T-helper 22 cell (primary cell): ENCODE data around the gene MAN1A2.
"Not testable (repeated sequence)": the region's sequence is repeated elsewhere in the genome, so short reads cannot be mapped to it uniquely, and the experiment has no call there.

ENCODE experiments used
- DNase-seq: peaks from one replicate; pipeline ENCODE4 v3.0.0-alpha.2; 2020; ENCODE audit warnings: low read depth

Gene MAN1A2

DNA sequence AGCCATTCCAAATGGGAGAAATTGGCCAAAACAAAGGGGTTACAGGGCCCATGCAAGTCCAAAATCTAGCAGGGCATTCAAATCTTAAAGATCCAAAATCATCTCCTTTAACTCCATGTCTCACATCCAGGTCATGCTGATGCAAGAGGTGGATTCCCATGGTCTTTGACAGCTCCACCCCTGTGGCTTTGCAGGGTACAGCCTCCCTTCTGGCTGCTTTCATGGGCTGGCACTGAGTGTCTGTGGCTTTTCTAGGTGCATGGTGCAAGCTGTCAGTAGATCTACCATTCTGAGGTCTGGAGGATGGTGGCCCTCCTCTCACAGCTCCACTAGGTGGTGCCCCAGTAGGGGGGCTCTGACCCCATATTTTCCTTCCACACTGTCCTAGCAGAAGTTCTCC is 191.2 kb downstream of the MAN1A2 start:
- not testable (repeated sequence) for DNase-seq

GRCh38 chr1:117559139-117559538 is 191.9 kb downstream of the MAN1A2 start:
- DNase-seq: no peak

GRCh38 chr1:117559985-117560384 is 192.7 kb downstream of the MAN1A2 start:
- no peak for DNase-seq

DNA sequence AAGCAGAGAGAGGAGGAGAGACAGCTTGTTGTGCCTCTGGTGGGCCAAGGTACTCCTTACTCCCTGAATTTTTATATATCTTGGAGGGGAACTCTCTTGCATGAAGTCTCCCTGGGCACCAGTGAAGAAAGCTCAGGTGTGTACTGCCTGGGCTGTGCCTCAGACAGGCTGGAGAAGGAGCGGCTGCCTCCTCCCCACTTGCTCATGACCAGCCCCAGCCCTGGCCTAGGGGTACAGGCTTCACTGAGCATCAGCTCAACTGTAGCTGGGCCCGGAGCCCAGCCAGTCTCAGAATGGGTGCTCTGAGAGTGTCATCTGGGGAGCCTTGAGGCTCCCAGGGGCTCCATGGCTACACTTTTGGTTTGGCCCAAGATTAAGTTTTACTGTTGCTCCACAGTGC is 193.8 kb downstream of the MAN1A2 start:
- no peak for DNase-seq

- DNase-seq: no peak
Measured at GRCh38 chr1:117561551-117561950, 194.3 kb downstream of the MAN1A2 start.

DNA sequence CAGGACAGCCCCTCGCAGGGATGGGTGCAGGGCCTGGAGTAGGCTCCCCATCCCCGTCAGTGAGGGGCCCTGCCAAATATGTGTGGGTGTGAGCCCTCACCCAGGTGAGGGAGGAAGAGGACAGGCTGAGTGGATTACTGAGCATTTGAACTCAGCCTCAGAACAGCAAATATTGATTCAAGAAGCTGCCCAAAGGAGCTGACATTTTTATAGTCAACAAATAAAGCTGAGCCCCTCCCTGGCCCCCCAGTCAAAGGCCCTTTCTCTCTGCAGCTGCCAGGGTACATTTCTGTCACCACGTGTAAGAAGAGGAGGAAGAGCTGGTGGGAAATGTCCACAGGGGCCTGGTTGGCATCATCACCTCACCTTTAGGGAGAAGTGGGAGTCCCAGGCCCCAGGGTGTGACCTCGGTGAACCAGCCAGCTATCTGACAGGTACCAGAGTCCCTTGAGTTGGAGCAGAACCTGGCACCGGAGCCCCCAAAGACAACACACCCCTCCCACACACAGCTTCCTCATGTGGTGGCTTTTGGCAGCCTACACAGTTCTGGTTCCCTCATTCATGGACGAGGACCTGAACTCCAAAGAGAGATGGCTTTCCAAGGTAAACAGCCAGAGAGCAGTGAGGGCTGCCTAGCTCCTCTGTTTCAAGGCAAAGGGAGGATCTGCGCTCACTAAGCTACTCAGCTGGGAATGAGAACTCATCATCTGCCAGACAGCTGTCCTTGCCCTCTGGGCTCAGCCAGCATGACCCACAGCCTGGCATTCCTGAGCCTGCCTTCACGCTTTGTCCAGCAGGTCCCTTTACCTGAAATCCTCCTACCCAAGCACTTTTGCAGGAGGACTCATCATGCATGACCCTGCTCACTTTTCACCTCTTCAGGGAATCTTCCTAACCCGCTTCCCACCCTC is 195.6 kb downstream of the MAN1A2 start:
- DNase-seq: no peak

GRCh38 chr1:117563492-117563875 is 196.2 kb downstream of the MAN1A2 start:
- no peak for DNase-seq

- DNase-seq: no peak
Measured at GRCh38 chr1:117564227-117565075, 197.2 kb downstream of the MAN1A2 start.

DNA sequence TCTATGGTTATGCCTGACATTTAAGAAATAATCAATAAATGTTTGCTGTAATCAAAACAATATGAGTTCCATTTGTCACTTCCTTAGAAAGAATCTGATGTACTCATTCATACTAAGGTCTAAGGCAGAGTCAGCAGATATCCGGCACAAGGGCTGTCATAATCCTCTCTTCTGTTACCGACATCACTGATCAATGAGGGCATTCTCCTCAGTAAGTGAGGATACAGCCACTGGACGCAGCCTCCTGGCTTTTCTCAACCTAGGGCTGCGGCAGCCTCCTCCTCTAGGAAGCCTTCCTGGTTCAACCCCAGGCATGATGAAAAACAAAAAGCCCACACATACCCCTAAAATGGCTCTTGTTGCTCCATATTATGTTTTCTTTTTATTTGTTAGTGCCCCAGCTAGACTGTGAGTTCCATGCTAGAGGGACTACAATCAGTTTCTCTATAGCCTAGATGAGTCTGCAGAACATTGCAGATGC is 197.9 kb downstream of the MAN1A2 start:
- no peak for DNase-seq

GRCh38 chr1:117565745-117566455 is 198.7 kb downstream of the MAN1A2 start:
- no peak for DNase-seq

- DNase-seq: no peak
Measured at GRCh38 chr1:117566556-117566955, 199.3 kb downstream of the MAN1A2 start.

GRCh38 chr1:117567435-117567834 is 200.2 kb downstream of the MAN1A2 start:
- no peak for DNase-seq

DNA sequence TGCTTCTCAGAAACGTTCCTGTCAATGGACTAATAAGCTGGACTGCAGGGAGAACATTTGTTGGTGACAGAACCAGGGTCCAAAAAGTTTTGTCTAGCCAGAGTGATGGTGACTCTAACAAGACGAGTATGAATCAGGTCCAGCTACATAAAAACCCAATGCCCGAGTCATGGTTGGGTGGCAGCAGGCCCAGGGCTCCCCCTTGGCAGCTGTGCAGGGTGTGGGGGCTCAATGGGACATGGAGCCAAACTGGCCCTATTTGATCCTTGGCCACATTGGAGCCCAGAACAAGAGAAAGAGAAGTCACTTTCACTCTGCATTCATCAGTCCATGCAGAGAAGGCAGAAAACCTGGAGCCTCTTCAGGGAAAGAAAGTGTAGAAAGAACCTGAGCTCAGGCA is 200.7 kb downstream of the MAN1A2 start:
- no peak for DNase-seq

DNA sequence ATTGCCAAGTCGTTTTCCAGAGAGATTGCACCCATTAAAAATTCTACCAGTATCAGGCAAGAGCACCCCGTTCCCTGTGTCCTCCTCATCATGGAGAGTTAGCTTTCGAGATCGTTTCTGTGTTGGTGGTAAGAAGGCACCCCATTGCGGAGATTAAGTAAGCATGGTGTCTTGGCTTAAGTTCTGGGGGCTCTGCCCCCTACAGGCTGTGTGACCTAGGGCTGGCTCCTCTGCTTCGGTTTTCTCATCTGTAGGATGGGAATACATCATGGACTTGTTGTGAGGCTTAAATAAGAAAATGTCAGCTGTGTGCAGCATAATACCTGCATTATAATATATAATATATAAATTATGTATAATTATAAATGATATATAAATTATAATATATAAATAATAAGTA is 201.8 kb downstream of the MAN1A2 start:
- no peak for DNase-seq

- DNase-seq: no peak
Measured at GRCh38 chr1:117569856-117570255, 202.6 kb downstream of the MAN1A2 start.

- no peak for DNase-seq
Measured at GRCh38 chr1:117570988-117571409, 203.8 kb downstream of the MAN1A2 start.

GRCh38 chr1:117571496-117571895 is 204.2 kb downstream of the MAN1A2 start:
- no peak for DNase-seq

GRCh38 chr1:117572546-117572945 is 205.3 kb downstream of the MAN1A2 start:
- DNase-seq: no peak

DNA sequence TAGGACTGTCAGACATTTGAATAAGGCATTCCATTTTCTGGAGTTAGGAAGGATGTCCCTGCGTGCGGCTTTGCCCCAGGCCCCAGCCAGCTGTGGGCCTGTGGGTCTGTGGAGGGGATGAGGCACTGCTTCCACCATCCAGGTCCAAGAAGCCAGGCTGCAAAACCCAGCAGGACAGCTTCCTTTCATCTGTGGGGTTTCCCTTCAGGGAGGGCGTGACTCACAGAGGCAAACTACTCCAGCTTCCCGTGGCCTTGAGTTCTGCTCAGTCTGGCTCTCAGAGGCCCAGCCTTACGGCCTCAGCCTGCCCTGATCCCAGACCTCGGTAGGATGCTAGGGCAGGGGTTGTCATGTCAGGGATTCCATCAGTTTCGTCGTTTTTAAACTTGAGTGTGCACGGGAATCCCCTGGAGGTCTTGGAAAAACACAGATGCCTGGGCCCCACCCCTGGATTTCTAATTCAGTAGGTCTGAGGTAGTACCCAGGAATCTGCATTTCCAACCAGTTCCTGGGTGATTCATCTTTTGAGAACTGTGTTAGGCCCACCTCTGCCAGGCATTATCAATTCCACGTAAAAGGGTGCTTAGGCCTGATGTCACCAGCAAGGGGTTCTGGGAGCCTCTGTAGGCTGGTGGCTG is 206.3 kb downstream of the MAN1A2 start:
- no peak for DNase-seq

- DNase-seq: no peak
Measured at GRCh38 chr1:117574161-117574835, 207.0 kb downstream of the MAN1A2 start.

- DNase-seq: no peak
Measured at GRCh38 chr1:117575586-117576225, 208.5 kb downstream of the MAN1A2 start.
